Testis (tissue), 2 donors: ENCODE measurements around the gene GALNT5.

Experiments
- CTCF ChIP-seq, 3 experiments: fragments of 450-650 bp in 2 of 3; fragments of 200-600 bp in 1 of 3; sonication (generic) in 1 of 3; IDR thresholded peaks; one replicate each; pipeline ENCODE4 v1.5.1; 2016 to 2019; ENCODE audit warnings: antibody characterized with exemption in 3 of 3, mild to moderate bottlenecking in 2 of 3, moderate library complexity in 1 of 3
- POLR2A ChIP-seq: fragments of 450-650 bp; IDR thresholded peaks from one replicate; pipeline ENCODE4 v1.6.1; 2017; ENCODE audit warnings: antibody characterized with exemption, mild to moderate bottlenecking, moderate library complexity

DNA sequence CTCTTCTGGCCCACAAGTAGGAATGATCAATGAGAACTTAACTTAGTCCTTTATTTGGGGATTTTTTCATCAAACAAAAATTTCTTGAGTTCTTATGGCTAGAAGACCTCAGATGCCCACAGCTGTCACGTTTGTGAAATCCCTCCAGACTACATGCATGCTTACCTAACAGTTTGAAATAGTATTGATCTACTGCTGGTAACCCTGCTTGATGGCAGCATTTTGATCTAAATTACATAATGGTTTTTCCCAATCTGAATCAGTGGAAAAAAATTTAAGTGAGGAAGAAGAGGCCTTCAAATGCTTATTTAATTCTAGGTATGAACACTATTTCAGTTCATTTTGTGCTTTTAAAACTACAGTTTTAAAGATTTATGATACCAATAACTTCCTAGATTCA is 54.2 kb downstream of the GALNT5 start:
- TF ChIP-seq CTCF (IDR thresholded peaks at IDR 0.05) (no peak), POLR2A (no peak)
